Activated CD4-positive, alpha-beta memory T cell treated with anti-CD3 and anti-CD28 coated beads for 36 hours (primary cell): ENCODE results near the gene TRABD2B. TPM values are rescaled to one million over a fixed set of nuclear protein-coding genes. Genes with fewer than 3 reads are reported as not detected.

Experiments
- total RNA-seq, 2 experiments: library from RNA; stranded (reverse); gene quantifications; one replicate each; pipeline ENCODE4 v1.2.3, GENCODE V29; 2021

The TRABD2B gene
- total RNA-seq, 2 experiments from 2014 or later: not detected

Other genes starting within 250 kb of the TRABD2B start
- not detected for gene SLC5A9, start 225.3 kb upstream of the TRABD2B start, total RNA-seq